ENCODE results near the gene DGAT2. TPM values are rescaled to one million over a fixed set of nuclear protein-coding genes. Genes with fewer than 3 reads are reported as not detected.
A peak's percentile ranks its signal among the peaks of the same experiment; 100 is the strongest.

The DGAT2 gene
- total RNA-seq, 4 donors from 2014 or later: 69.8 to 338 (median 184) TPM

GRCh38 chr11:75800136-75800675 lies 31.6 kb downstream of the DGAT2 start:
- H3K27ac ChIP-seq: peak overlapping the region; percentile 24
- DNase-seq (ENCODE audit: low spot score in 2 of 2): no peak
- peaks cover 27% of the 10 kb centered on the region for H3K4me1 ChIP-seq
- 93% methylated on average over 6 of the region's 8 CpGs for WGBS
- no peaks in the 10 kb centered on the region for H3K36me3 ChIP-seq
- no peaks in the 10 kb centered on the region for H3K9me3 ChIP-seq
- H3K27me3 ChIP-seq: no peaks in the 10 kb centered on the region
- no peak overlapping the region for H3K4me3 ChIP-seq
- TF ChIP-seq, protein P1, sequence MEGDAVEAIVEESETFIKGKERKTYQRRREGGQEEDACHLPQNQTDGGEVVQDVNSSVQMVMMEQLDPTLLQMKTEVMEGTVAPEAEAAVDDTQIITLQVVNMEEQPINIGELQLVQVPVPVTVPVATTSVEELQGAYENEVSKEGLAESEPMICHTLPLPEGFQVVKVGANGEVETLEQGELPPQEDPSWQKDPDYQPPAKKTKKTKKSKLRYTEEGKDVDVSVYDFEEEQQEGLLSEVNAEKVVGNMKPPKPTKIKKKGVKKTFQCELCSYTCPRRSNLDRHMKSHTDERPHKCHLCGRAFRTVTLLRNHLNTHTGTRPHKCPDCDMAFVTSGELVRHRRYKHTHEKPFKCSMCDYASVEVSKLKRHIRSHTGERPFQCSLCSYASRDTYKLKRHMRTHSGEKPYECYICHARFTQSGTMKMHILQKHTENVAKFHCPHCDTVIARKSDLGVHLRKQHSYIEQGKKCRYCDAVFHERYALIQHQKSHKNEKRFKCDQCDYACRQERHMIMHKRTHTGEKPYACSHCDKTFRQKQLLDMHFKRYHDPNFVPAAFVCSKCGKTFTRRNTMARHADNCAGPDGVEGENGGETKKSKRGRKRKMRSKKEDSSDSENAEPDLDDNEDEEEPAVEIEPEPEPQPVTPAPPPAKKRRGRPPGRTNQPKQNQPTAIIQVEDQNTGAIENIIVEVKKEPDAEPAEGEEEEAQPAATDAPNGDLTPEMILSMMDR (IDR thresholded peaks at IDR 0.05): no peak
- TF ChIP-seq POLR2AphosphoS5 (IDR thresholded peaks at IDR 0.05) (no peak), EP300 (IDR thresholded peaks at IDR 0.05) (no peak), POLR2A (IDR thresholded peaks at IDR 0.05) (no peak)

DNA sequence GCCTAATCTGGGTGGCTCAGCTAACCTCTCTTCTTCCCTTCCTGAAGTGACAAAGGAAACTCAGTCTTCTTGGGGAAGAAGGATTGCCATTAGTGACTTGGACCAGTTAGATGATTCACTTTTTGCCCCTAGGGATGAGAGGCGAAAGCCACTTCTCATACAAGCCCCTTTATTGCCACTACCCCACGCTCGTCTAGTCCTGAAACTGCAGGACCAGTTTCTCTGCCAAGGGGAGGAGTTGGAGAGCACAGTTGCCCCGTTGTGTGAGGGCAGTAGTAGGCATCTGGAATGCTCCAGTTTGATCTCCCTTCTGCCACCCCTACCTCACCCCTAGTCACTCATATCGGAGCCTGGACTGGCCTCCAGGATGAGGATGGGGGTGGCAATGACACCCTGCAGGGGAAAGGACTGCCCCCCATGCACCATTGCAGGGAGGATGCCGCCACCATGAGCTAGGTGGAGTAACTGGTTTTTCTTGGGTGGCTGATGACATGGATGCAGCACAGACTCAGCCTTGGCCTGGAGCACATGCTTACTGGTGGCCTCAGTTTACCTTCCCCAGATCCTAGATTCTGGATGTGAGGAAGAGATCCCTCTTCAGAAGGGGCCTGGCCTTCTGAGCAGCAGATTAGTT lies 32.3 kb downstream of the DGAT2 start:
- no peak for DNase-seq (ENCODE audit: low spot score in 2 of 2)
- 70% methylated on average over 5 of the region's 6 CpGs for WGBS
- Histone ChIP-seq H3K27ac (peak overlapping the region; percentile 24), H3K4me1 (peaks cover 27% of the 10 kb centered on the region), H3K4me3 (no peak overlapping the region), H3K36me3 (no peaks in the 10 kb centered on the region), H3K9me3 (no peaks in the 10 kb centered on the region), H3K27me3 (no peaks in the 10 kb centered on the region)
- TF ChIP-seq POLR2A (IDR thresholded peaks at IDR 0.05): no peak
- no peak for TF ChIP-seq EP300 (IDR thresholded peaks at IDR 0.05)
- no peak for TF ChIP-seq POLR2AphosphoS5 (IDR thresholded peaks at IDR 0.05)
- TF ChIP-seq, protein P1 (IDR thresholded peaks at IDR 0.05): no peak

DNA sequence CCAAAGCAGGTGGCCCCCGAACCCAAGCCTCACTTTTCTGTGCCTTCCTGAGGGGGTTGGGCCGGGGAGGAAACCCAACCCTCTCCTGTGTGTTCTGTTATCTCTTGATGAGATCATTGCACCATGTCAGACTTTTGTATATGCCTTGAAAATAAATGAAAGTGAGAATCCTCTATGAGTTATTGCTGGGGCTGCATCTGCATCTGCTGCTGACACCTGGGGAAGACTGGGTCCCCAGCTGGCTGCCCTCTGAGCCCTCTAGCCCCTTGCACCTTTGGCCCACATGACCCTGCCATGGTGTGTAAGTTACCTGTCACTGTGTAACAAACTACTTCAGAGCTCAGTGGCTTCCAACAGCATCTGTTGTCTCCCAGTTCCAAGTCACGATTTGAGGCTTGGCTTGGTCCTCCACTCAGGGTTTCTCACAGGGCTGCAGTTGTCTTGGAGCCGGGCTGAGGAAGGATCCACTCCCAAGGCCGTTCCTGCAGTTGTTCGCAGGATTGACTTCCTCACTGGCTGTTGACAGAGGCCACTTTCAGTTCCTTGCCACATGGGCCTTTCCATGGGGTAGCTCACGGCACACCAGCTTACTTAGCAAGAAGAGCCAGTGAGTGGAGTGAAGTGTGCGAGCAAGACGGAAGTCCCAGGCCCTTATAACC lies 32.9 kb downstream of the DGAT2 start:
- H3K27ac ChIP-seq: peak overlapping the region; percentile 45
- H3K4me3 ChIP-seq: no peak overlapping the region

GRCh38 chr11:75802021-75802912 lies 33.7 kb downstream of the DGAT2 start:
- no peaks in the 10 kb centered on the region for H3K27me3 ChIP-seq
- WGBS: 84% methylated on average over 11 of the region's 12 CpGs
- no peak overlapping the region for H3K4me3 ChIP-seq
- DNase-seq (ENCODE audit: low spot score in 2 of 2): peak; percentile 53 to 78
- TF ChIP-seq EP300 (IDR thresholded peaks at IDR 0.05): no peak
- TF ChIP-seq POLR2A (IDR thresholded peaks at IDR 0.05): no peak
- no peak for TF ChIP-seq POLR2AphosphoS5 (IDR thresholded peaks at IDR 0.05)
- TF ChIP-seq, protein P1 (IDR thresholded peaks at IDR 0.05): no peak
- H3K27ac ChIP-seq: peak overlapping the region; percentile 45
- no peaks in the 10 kb centered on the region for H3K36me3 ChIP-seq
- no peaks in the 10 kb centered on the region for H3K9me3 ChIP-seq
- H3K4me1 ChIP-seq: peaks cover 27% of the 10 kb centered on the region

More for the DNA sequence above, 32.9 kb downstream of the DGAT2 start:
- 71% methylated on average over 2 of the region's 9 CpGs for WGBS
- peaks cover 27% of the 10 kb centered on the region for H3K4me1 ChIP-seq
- H3K27me3 ChIP-seq: no peaks in the 10 kb centered on the region
- TF ChIP-seq, protein P1 (IDR thresholded peaks at IDR 0.05): no peak
- no peaks in the 10 kb centered on the region for H3K36me3 ChIP-seq
- H3K9me3 ChIP-seq: no peaks in the 10 kb centered on the region
- DNase-seq (ENCODE audit: low spot score in 2 of 2): peak in 1 of 2 donors; percentile 58

Data from suprapubic skin (tissue), 4 donors.